MCF 10A (cell line): ENCODE data around the gene ATP8B3. TPM values are rescaled to one million over a fixed set of nuclear protein-coding genes. Genes with fewer than 3 reads are reported as not detected.

Experiments
- BruUV-seq: library from RNA; stranded (reverse); fragments of 400-500 nt; replicated peaks from 2 replicates; lab custom pipeline; 2021; lab: Mats Ljungman, UMichigan
- CTCF ChIA-PET: fragments of 300-600 bp; sonication (Branson Sonifier 250); formaldehyde crosslinking; extraction: SDS; loops from one replicate; lab custom pipeline; 2021; ENCODE audit warnings: antibody characterized with exemption, inconsistent platforms; lab: Yijun Ruan, JAX
- POLR2A ChIA-PET: fragments of 300-600, 350-650 bp; sonication (Branson Sonifier 250); formaldehyde crosslinking; extraction: SDS; loops from one replicate; lab custom pipeline; 2020; ENCODE audit warnings: antibody characterized with exemption, inconsistent platforms; lab: Yijun Ruan, JAX
- DNase-seq: peaks from one replicate; pipeline ENCODE4 v3.0.0-alpha.2; 2018; ENCODE audit not compliant: unreplicated experiment
- H3K27ac Mint-ChIP-seq: one replicate; pipeline ENCODE4 v1.8.0; 2022; ENCODE audit warnings: mild to moderate bottlenecking, low read depth, mixed read lengths; ENCODE audit not compliant: unreplicated experiment
- H3K27me3 Mint-ChIP-seq: one replicate; pipeline ENCODE4 v1.8.0; 2022; ENCODE audit warnings: mixed read lengths; ENCODE audit not compliant: insufficient read depth, unreplicated experiment
- H3K36me3 Mint-ChIP-seq: one replicate; pipeline ENCODE4 v1.8.0; 2022; ENCODE audit warnings: mild to moderate bottlenecking, moderate library complexity, mixed read lengths; ENCODE audit not compliant: insufficient read depth, unreplicated experiment
- H3K4me1 Mint-ChIP-seq: one replicate; pipeline ENCODE4 v1.8.0; 2022; ENCODE audit warnings: mixed read lengths; ENCODE audit not compliant: insufficient read depth, unreplicated experiment
- H3K4me3 Mint-ChIP-seq: one replicate; pipeline ENCODE4 v1.8.0; 2022; ENCODE audit warnings: mild to moderate bottlenecking, moderate library complexity, mixed read lengths; ENCODE audit not compliant: unreplicated experiment
- H3K9me3 Mint-ChIP-seq: one replicate; pipeline ENCODE4 v1.8.0; 2022; ENCODE audit warnings: mixed read lengths; ENCODE audit not compliant: unreplicated experiment
- CTCF ChIP-seq: fragments of 200-600 bp; IDR thresholded peaks from one replicate; pipeline ENCODE4 v1.8.0; 2022; ENCODE audit warnings: antibody characterized with exemption, mild to moderate bottlenecking; ENCODE audit not compliant: unreplicated experiment
- intact Hi-C: fragments of 100-400 bp; cut with micrococcal nuclease; formaldehyde crosslinking; loops from 2 replicates; pipeline ENCODE4 v1.14.1; 2022
- total RNA-seq: library from RNA; stranded (reverse); gene quantifications from 2 replicates; pipeline ENCODE4 v1.2.3, GENCODE V29; 2022

ATP8B3 gene
- total RNA-seq, 1 experiment from 2014 or later = 9.3 TPM

- H3K36me3 Mint-ChIP-seq = no peaks in the 10 kb centered on the region
- POLR2A ChIA-PET = interaction anchor here (0.6 to 5.1 kb wide), 7 partner anchors 13 to 135 kb away, joined by 3 to 23 read pairs (median 3); partner anchors contain the start of gene TCF3
- BruUV-seq = no TSS peak
These were observed 63.2 kb downstream of the ATP8B3 start for GRCh38 chr19:1748873-1749341.

GRCh38 chr19:1748115-1748872, 63.8 kb downstream of the ATP8B3 start:
- Mint-ChIP-seq H3K4me1 (no peaks in the 10 kb centered on the region), H3K4me3 (peak overlapping the region; percentile 81), H3K27me3 (peaks cover 10% of the 10 kb centered on the region), H3K27ac (peak overlapping the region; percentile 90), H3K9me3 (no peaks in the 10 kb centered on the region), H3K36me3 (no peaks in the 10 kb centered on the region)
- no peak for TF ChIP-seq CTCF
- POLR2A ChIA-PET = interaction anchor here (0.6 to 5.1 kb wide), 12 partner anchors 13 to 143 kb away, joined by 3 to 23 read pairs (median 4); partner anchors contain the start of genes TCF3 and UQCR11
- intact Hi-C loops = no loop called here
- CTCF ChIA-PET = interaction anchor here (0.5 to 1.1 kb wide), 3 partner anchors 20 to 394 kb away, joined by 3 to 4 read pairs (median 3); no protein-coding TSS in a partner anchor
- BruUV-seq = TSS peak; percentile 92
- DNase-seq = no peak

More at GRCh38 chr19:1748873-1749341, 63.2 kb downstream of the ATP8B3 start:
- CTCF ChIA-PET = interaction anchor here (0.5 to 1.1 kb wide), 2 partner anchors 19 to 393 kb away, joined by 3 to 4 read pairs; no protein-coding TSS in a partner anchor
- no peaks in the 10 kb centered on the region for H3K4me1 Mint-ChIP-seq
- intact Hi-C loops = no loop called here
- DNase-seq = no peak
- no peaks in the 10 kb centered on the region for H3K9me3 Mint-ChIP-seq
- peaks cover 10% of the 10 kb centered on the region for H3K27me3 Mint-ChIP-seq
- H3K4me3 Mint-ChIP-seq = peak overlapping the region; percentile 81
- TF ChIP-seq CTCF = no peak
- H3K27ac Mint-ChIP-seq = no peak overlapping the region

- no peaks in the 10 kb centered on the region for H3K4me1 Mint-ChIP-seq
- DNase-seq = peak; percentile 100
- no peaks in the 10 kb centered on the region for H3K9me3 Mint-ChIP-seq
- H3K27me3 Mint-ChIP-seq = peaks cover 10% of the 10 kb centered on the region
- no TSS peak for BruUV-seq
- POLR2A ChIA-PET = interaction anchor here (0.8 to 5.1 kb wide), 17 partner anchors 11 to 495 kb away, joined by 3 to 23 read pairs (median 3); partner anchors contain the start of genes MBD3, TCF3 and UQCR11
- peak overlapping the region; percentile 90 for H3K27ac Mint-ChIP-seq
- TF ChIP-seq CTCF = no peak
- H3K36me3 Mint-ChIP-seq = no peaks in the 10 kb centered on the region
- intact Hi-C loops = no loop called here
- CTCF ChIA-PET = interaction anchor here (0.5 to 1.7 kb wide), 8 partner anchors 10 to 77 kb away, joined by 3 to 11 read pairs (median 3); no protein-coding TSS in a partner anchor
- H3K4me3 Mint-ChIP-seq = peak overlapping the region; percentile 81
These were observed 64.6 kb downstream of the ATP8B3 start for GRCh38 chr19:1747285-1748114.
